Neural cell (in vitro differentiated cells): ENCODE data around the gene BCL2L12. TPM values are rescaled to one million over a fixed set of nuclear protein-coding genes. Genes with fewer than 3 reads are reported as not detected.

ENCODE experiments used
- H2AFZ ChIP-seq: fragments of 200-600, 300-800 bp; sonication (generic), shearing (Covaris generic); 2 replicates; pipeline ENCODE4 v1.6.0; 2014; ENCODE audit warnings: low read depth, mild to moderate bottlenecking, antibody characterized with exemption, low read length, moderate library complexity
- H3F3A ChIP-seq: fragments of 200-600 bp; shearing (Covaris generic); 2 replicates; pipeline ENCODE4 v1.6.1; 2016; ENCODE audit warnings: mild to moderate bottlenecking, moderate library complexity, mixed read lengths, antibody characterized with exemption, low read length; ENCODE audit not compliant: insufficient read depth, poor library complexity, severe bottlenecking
- H3K27ac ChIP-seq: fragments of 200-600, 300-800 bp; sonication (generic), shearing (Covaris generic); 2 replicates; pipeline ENCODE4 v1.5.1; 2014; ENCODE audit warnings: mild to moderate bottlenecking, low read length, moderate library complexity
- H3K27me3 ChIP-seq: fragments of 300-800, 200-600 bp; sonication (generic), shearing (Covaris generic); 2 replicates; pipeline ENCODE4 v1.6.0; 2014; ENCODE audit warnings: mild to moderate bottlenecking, low read depth, low read length, moderate library complexity; ENCODE audit not compliant: insufficient read depth
- H3K36me3 ChIP-seq: fragments of 300-800, 200-600 bp; sonication (generic), shearing (Covaris generic); 2 replicates; pipeline ENCODE4 v1.5.1; 2014; ENCODE audit warnings: mild to moderate bottlenecking, antibody characterized with exemption, low read length, moderate library complexity; ENCODE audit not compliant: insufficient read depth
- H3K4me2 ChIP-seq: fragments of 300-800, 200-600 bp; sonication (generic), shearing (Covaris generic); 2 replicates; pipeline ENCODE4 v1.6.0; 2014; ENCODE audit warnings: mild to moderate bottlenecking, low read length
- H3K4me3 ChIP-seq: fragments of 300-800, 200-600 bp; sonication (generic), shearing (Covaris generic); 2 replicates; pipeline ENCODE4 v1.5.1; 2014; ENCODE audit warnings: mild to moderate bottlenecking, low read length, moderate library complexity
- H3K79me2 ChIP-seq: fragments of 200-600 bp; shearing (Covaris generic); replicated peaks from 2 replicates; pipeline ENCODE4 v1.6.0; 2014; ENCODE audit warnings: mild to moderate bottlenecking, low read length, moderate library complexity; ENCODE audit not compliant: insufficient read depth
- H3K9ac ChIP-seq: fragments of 300-800, 200-600 bp; sonication (generic), shearing (Covaris generic); 2 replicates; pipeline ENCODE4 v1.6.1; 2016; ENCODE audit warnings: mild to moderate bottlenecking, low read length, mixed read lengths
- H3K9me2 ChIP-seq: fragments of 200-600 bp; shearing (Covaris generic); 2 replicates; pipeline ENCODE4 v1.6.1; 2016; ENCODE audit warnings: mild to moderate bottlenecking, low read length, mixed read lengths; ENCODE audit not compliant: insufficient read depth
- H3K9me3 ChIP-seq: fragments of 200-600, 300-800 bp; sonication (generic), shearing (Covaris generic); 2 replicates; pipeline ENCODE4 v1.6.1; 2016; ENCODE audit warnings: mild to moderate bottlenecking, mixed run types, low read length, moderate library complexity, mixed read lengths
- H4K20me1 ChIP-seq: fragments of 200-600 bp; shearing (Covaris generic); 2 replicates; pipeline ENCODE4 v1.6.1; 2016; ENCODE audit warnings: mild to moderate bottlenecking, mixed run types; ENCODE audit not compliant: insufficient read depth
- CTCF ChIP-seq: fragments of 450-650 bp; IDR thresholded peaks from 2 replicates; pipeline ENCODE4 v1.5.1; 2014; ENCODE audit warnings: antibody characterized with exemption, mild to moderate bottlenecking, moderate library complexity; ENCODE audit not compliant: poor library complexity, severe bottlenecking
- EP300 ChIP-seq: fragments of 450-650 bp; conservative IDR thresholded peaks from 2 replicates; pipeline ENCODE4 v1.6.1; 2014; ENCODE audit warnings: antibody characterized with exemption, mild to moderate bottlenecking, moderate library complexity; ENCODE audit not compliant: poor library complexity, severe bottlenecking
- EZH2 ChIP-seq: fragments of 200-600, 300-800 bp; shearing (Covaris generic), sonication (generic); IDR thresholded peaks from 2 replicates; pipeline ENCODE4 v1.6.1; 2014; ENCODE audit warnings: antibody characterized with exemption, low read length, borderline replicate concordance, mild to moderate bottlenecking; ENCODE audit not compliant: insufficient read depth, poor library complexity, severe bottlenecking
- MXI1 ChIP-seq: fragments of 450-650 bp; conservative IDR thresholded peaks from 2 replicates; pipeline ENCODE4 v1.6.1; 2014; ENCODE audit warnings: antibody characterized with exemption, mild to moderate bottlenecking; ENCODE audit not compliant: poor library complexity, severe bottlenecking
- POLR2AphosphoS5 ChIP-seq: IDR thresholded peaks from 2 replicates; pipeline ENCODE4 v1.6.1; 2012
- RAD21 ChIP-seq: fragments of 450-650 bp; conservative IDR thresholded peaks from 2 replicates; pipeline ENCODE4 v1.6.1; 2014; ENCODE audit warnings: antibody characterized with exemption, mild to moderate bottlenecking, moderate library complexity
- REST ChIP-seq: IDR thresholded peaks from 2 replicates; pipeline ENCODE4 v1.6.1; 2012; ENCODE audit warnings: borderline replicate concordance
- SMC3 ChIP-seq: fragments of 450-650 bp; conservative IDR thresholded peaks from 2 replicates; pipeline ENCODE4 v1.6.1; 2014; ENCODE audit warnings: antibody characterized with exemption, mild to moderate bottlenecking, moderate library complexity; ENCODE audit not compliant: poor library complexity
- TAF1 ChIP-seq: IDR thresholded peaks from 2 replicates; pipeline ENCODE4 v1.6.1; 2012; ENCODE audit warnings: low read depth
- polyA plus RNA-seq: library from polyadenylated mRNA; depleted of rRNA; stranded (reverse); fragments of >200 nt; gene quantifications from 2 replicates; pipeline ENCODE4 v1.2.3, GENCODE V29; 2014

BCL2L12 gene
- polyA plus RNA-seq, 1 donor from 2014 or later, result 1.1 TPM

- no peak overlapping the region for H3K9ac ChIP-seq
- TF ChIP-seq REST (no peak), EP300 (no peak), EZH2 (no peak), MXI1 (no peak), SMC3 (no peak), TAF1 (no peak), RAD21 (no peak), POLR2AphosphoS5 (no peak), CTCF (no peak)
- no peaks in the 10 kb centered on the region for H3K9me3 ChIP-seq
These were observed 40.2 kb downstream of the BCL2L12 start for GRCh38 chr19:49705919-49706318.

GRCh38 chr19:49710372-49710951 lies 44.7 kb downstream of the BCL2L12 start:
- Histone ChIP-seq H2AFZ (no peak overlapping the region), H4K20me1 (no peaks in the 10 kb centered on the region), H3K79me2 (no peaks in the 10 kb centered on the region), H3K9me2 (no peaks in the 10 kb centered on the region), H3K27ac (no peak overlapping the region), H3K36me3 (peaks cover 10% of the 10 kb centered on the region), H3K9ac (no peak overlapping the region), H3F3A (no peaks in the 10 kb centered on the region), H3K9me3 (no peaks in the 10 kb centered on the region), H3K4me2 (no peak overlapping the region), H3K27me3 (no peaks in the 10 kb centered on the region), H3K4me3 (no peak overlapping the region)
- TF ChIP-seq TAF1, result no peak
- no peak for TF ChIP-seq EZH2
- no peak for TF ChIP-seq SMC3
- TF ChIP-seq RAD21, result no peak
- TF ChIP-seq CTCF, result no peak
- TF ChIP-seq MXI1, result no peak
- TF ChIP-seq POLR2AphosphoS5, result no peak

More at GRCh38 chr19:49705919-49706318, 40.2 kb downstream of the BCL2L12 start:
- no peaks in the 10 kb centered on the region for H4K20me1 ChIP-seq
- H3K9me2 ChIP-seq, result no peaks in the 10 kb centered on the region
- no peak overlapping the region for H2AFZ ChIP-seq
- H3K4me3 ChIP-seq, result no peak overlapping the region
- H3F3A ChIP-seq, result no peaks in the 10 kb centered on the region
- H3K4me2 ChIP-seq, result no peak overlapping the region
- H3K79me2 ChIP-seq, result no peaks in the 10 kb centered on the region
- peaks cover 5% of the 10 kb centered on the region for H3K36me3 ChIP-seq
- no peak overlapping the region for H3K27ac ChIP-seq
- no peaks in the 10 kb centered on the region for H3K27me3 ChIP-seq
